Measurements from ENCODE around the gene ARFGAP2. TPM values are rescaled to one million over a fixed set of nuclear protein-coding genes. Genes with fewer than 3 reads are reported as not detected.

ARFGAP2 gene
- total RNA-seq, 4 donors from 2014 or later: 95.3 to 171 (median 119) TPM

DNA sequence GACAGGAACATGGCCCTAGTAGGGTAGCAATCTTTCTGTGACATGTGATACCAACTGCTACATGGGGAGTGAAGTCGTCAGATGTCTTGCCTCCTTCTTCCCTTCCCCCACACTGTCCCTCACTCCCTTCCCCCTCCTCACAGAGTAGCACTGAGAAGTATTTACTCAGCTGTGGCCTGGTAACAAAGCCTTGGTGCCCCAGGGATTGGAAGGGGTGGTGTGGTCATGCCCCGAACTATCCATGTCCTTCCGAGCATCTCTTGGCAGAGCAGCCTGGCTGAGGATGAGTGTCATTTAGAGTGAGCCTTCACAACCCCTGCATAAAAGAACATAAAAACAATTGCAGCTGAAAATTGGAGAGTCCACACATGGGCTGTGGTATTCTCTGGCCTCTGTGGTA, 46.1 kb downstream of the ARFGAP2 start:
- Histone ChIP-seq H3K27ac (no peak overlapping the region), H3K9me3 (no peaks in the 10 kb centered on the region), H3K4me3 (no peak overlapping the region), H3K36me3 (no peaks in the 10 kb centered on the region), H3K27me3 (no peaks in the 10 kb centered on the region), H3K4me1 (peaks cover 0 to 6% (median 0%) of the 10 kb centered on the region in 3 donors)
- TF ChIP-seq, protein P1, sequence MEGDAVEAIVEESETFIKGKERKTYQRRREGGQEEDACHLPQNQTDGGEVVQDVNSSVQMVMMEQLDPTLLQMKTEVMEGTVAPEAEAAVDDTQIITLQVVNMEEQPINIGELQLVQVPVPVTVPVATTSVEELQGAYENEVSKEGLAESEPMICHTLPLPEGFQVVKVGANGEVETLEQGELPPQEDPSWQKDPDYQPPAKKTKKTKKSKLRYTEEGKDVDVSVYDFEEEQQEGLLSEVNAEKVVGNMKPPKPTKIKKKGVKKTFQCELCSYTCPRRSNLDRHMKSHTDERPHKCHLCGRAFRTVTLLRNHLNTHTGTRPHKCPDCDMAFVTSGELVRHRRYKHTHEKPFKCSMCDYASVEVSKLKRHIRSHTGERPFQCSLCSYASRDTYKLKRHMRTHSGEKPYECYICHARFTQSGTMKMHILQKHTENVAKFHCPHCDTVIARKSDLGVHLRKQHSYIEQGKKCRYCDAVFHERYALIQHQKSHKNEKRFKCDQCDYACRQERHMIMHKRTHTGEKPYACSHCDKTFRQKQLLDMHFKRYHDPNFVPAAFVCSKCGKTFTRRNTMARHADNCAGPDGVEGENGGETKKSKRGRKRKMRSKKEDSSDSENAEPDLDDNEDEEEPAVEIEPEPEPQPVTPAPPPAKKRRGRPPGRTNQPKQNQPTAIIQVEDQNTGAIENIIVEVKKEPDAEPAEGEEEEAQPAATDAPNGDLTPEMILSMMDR (IDR thresholded peaks at IDR 0.05): no peak
- TF ChIP-seq POLR2A (IDR thresholded peaks at IDR 0.05): no peak
- intact Hi-C loops (cut with DNase I): no loop called here
- 74 to 79% methylated on average over 2 of the region's 3 CpGs for WGBS, 2 donors
- no peak for DNase-seq

DNA sequence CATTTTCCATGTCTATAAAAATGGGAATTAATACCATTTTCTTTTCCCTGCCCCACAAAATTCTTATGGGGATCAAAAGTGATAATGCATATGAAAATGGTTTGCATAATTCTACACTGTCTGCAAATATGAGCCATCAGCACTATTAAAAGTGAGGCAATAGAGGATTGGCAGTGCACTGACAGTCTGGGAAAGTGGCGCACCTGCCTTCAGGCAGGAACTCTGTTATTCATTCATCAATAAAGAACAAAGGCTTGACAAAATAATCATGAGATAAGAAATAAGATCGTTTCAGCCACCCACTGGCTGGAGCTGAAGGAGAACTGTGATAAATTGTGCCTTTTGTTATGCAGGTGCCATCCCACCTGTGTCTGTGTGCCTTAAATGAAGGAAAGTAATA, 49.5 kb downstream of the ARFGAP2 start:
- intact Hi-C loops (cut with DNase I): no loop called here
- peaks cover 0 to under 1% (median 0%) of the 10 kb centered on the region in 3 donors for H3K4me1 ChIP-seq
- TF ChIP-seq POLR2A (IDR thresholded peaks at IDR 0.05): no peak
- TF ChIP-seq, protein P1 (IDR thresholded peaks at IDR 0.05): no peak
- no peaks in the 10 kb centered on the region for H3K36me3 ChIP-seq
- no peak for DNase-seq
- no peaks in the 10 kb centered on the region for H3K9me3 ChIP-seq
- WGBS, 2 donors: 53 to 60% methylated on average over 2 of the region's 2 CpGs
- no peak overlapping the region for H3K27ac ChIP-seq
- no peak overlapping the region for H3K4me3 ChIP-seq
- H3K27me3 ChIP-seq: no peaks in the 10 kb centered on the region

DNA sequence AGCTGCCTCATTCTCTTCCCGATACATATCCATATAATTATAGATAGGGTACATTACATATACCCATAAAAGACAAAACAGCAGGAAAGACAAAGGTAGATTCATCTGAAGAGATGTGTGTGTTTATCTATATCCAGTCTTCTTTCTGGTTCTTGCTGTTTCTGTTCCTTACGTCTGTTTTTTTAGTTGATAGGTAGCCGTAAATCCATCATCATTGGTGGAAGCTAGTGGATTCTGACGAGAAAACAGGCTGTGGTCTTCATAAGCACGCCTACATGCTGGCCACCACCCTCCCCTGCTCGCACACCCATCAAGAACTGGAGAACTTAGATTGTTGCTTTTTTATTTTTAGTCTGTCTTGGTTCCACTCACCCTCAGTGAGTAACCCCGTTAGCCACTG, 51.6 kb downstream of the ARFGAP2 start:
- H3K36me3 ChIP-seq: no peaks in the 10 kb centered on the region
- no peak overlapping the region for H3K27ac ChIP-seq
- WGBS, 2 donors: 87 to 89% methylated on average over 7 of the region's 7 CpGs
- no peaks in the 10 kb centered on the region for H3K9me3 ChIP-seq
- no peaks in the 10 kb centered on the region for H3K27me3 ChIP-seq
- H3K4me3 ChIP-seq: no peak overlapping the region
- TF ChIP-seq, protein P1 (IDR thresholded peaks at IDR 0.05): no peak
- no peak for TF ChIP-seq POLR2A (IDR thresholded peaks at IDR 0.05)
- intact Hi-C loops (cut with DNase I): no loop called here
- no peak for DNase-seq
- H3K4me1 ChIP-seq: no peaks in the 10 kb centered on the region

DNA sequence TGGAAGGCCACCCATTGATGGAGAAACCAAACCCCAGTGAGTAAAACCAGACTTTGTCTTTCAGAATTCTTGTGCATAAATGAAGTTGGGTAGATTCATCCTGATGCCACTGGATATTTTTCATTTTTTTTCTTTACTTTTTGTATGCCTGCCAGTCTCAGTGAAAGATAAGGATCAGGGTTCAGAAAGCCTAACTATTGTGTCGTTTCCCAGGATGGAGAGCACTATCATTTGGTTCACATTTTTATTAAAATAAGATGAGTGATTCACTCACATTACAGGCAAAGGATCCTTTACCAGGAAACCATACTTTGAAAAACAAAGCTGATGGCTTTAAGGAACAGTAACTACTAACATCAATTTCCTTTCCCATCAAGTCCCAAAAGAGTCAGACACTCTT, 52.0 kb downstream of the ARFGAP2 start:
- WGBS, 2 donors: 75 to 83% methylated on average over 1 of the region's 1 CpG
- no peaks in the 10 kb centered on the region for H3K36me3 ChIP-seq
- H3K27ac ChIP-seq: no peak overlapping the region
- H3K27me3 ChIP-seq: no peaks in the 10 kb centered on the region
- H3K4me3 ChIP-seq: no peak overlapping the region
- no peak for DNase-seq
- intact Hi-C loops (cut with DNase I): no loop called here
- peaks cover 0 to under 1% (median 0%) of the 10 kb centered on the region in 3 donors for H3K4me1 ChIP-seq
- TF ChIP-seq, protein P1 (IDR thresholded peaks at IDR 0.05): no peak
- TF ChIP-seq POLR2A (IDR thresholded peaks at IDR 0.05): no peak
- H3K9me3 ChIP-seq: no peaks in the 10 kb centered on the region

- Histone ChIP-seq H3K4me1 (peaks cover 0 to 15% (median 0%) of the 10 kb centered on the region in 3 donors), H3K27me3 (no peaks in the 10 kb centered on the region), H3K4me3 (no peak overlapping the region), H3K27ac (no peak overlapping the region), H3K36me3 (no peaks in the 10 kb centered on the region), H3K9me3 (no peaks in the 10 kb centered on the region)
- intact Hi-C loops (cut with DNase I): no loop called here
- TF ChIP-seq POLR2A (IDR thresholded peaks at IDR 0.05): no peak
- DNase-seq: no peak
- 74 to 88% methylated on average over 2 of the region's 2 CpGs for WGBS, 2 donors
Observed at GRCh38 chr11:47123094-47123493, 53.6 kb downstream of the ARFGAP2 start.

- no peak overlapping the region for H3K27ac ChIP-seq
- no peaks in the 10 kb centered on the region for H3K36me3 ChIP-seq
- TF ChIP-seq POLR2A (IDR thresholded peaks at IDR 0.05): no peak
- TF ChIP-seq, protein P1 (IDR thresholded peaks at IDR 0.05): no peak
- WGBS, 2 donors: 42 to 74% methylated on average over 2 of the region's 2 CpGs
- H3K27me3 ChIP-seq: no peaks in the 10 kb centered on the region
- peaks cover 0 to 15% (median 0%) of the 10 kb centered on the region in 3 donors for H3K4me1 ChIP-seq
- H3K9me3 ChIP-seq: no peaks in the 10 kb centered on the region
- intact Hi-C loops (cut with DNase I): no loop called here
- no peak overlapping the region for H3K4me3 ChIP-seq
- no peak for DNase-seq
Observed at GRCh38 chr11:47121731-47122130, 54.9 kb downstream of the ARFGAP2 start.

All from esophagus squamous epithelium (tissue), 5 donors.